ENCODE measurements around the gene EMD. TPM values are rescaled to one million over a fixed set of nuclear protein-coding genes. Genes with fewer than 3 reads are reported as not detected.

The EMD gene
- total and polyA plus RNA-seq, 10 of the 15 experiments (the other 5 are each of a cell fraction or from before 2014, with no cell fraction given): 0.76 to 100 (median 43.2) TPM

DNA sequence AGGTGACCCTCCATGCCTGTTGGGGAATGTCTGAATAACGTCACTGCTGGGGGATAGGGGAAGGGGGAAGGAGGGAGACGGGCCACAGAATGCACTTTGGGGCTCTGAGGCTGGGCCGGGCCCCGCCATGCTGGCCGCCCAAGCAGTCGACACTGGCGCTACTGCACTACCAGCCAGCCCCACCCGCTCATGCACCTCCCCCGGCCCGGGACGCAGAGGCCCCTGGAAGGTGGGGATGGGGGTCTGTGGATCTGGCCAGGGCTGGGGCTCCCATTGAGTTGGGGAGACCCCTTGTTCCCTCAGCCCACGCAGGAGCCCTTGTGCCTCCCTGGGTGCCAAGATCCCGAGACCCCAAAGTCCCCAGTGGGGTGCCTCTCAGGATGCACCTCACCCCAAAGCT is 22.5 kb upstream of the EMD start:
- SMC1A ChIA-PET (ENCODE audit: uncharacterized antibody, unreplicated experiment): no interaction called here
- RAD21 ChIA-PET (ENCODE audit: unreplicated experiment): no interaction called here
- no peak overlapping the region for H3K4me2 ChIP-seq (ENCODE audit: control insufficient read depth, insufficient read depth)
- no peak overlapping the region for H3K9ac ChIP-seq (ENCODE audit: control insufficient read depth, insufficient read depth, low read length)
- no peak for FAIRE-seq
- no peaks in the 10 kb centered on the region for H3K27me3 ChIP-seq (replicated peaks in 1 of 2; ENCODE audit: control insufficient read depth in 2 of 2, insufficient read depth in 2 of 2, low read length in 1 of 2)
- no peaks in the 10 kb centered on the region for H3K4me1 ChIP-seq (ENCODE audit: control insufficient read depth, insufficient read depth, low read length)
- H3K9me3 ChIP-seq (replicated peaks; ENCODE audit: control insufficient read depth, insufficient read depth, low read length): no peaks in the 10 kb centered on the region; the same call in 2 of the 3 replicates
- TF ChIP-seq POLR2AphosphoS5 (IDR thresholded peaks at IDR 0.05; ENCODE audit: low read length): 0 out of 2 replicates have a peak, but pooled peaks have one; percentile 5
- TF ChIP-seq, protein P1, sequence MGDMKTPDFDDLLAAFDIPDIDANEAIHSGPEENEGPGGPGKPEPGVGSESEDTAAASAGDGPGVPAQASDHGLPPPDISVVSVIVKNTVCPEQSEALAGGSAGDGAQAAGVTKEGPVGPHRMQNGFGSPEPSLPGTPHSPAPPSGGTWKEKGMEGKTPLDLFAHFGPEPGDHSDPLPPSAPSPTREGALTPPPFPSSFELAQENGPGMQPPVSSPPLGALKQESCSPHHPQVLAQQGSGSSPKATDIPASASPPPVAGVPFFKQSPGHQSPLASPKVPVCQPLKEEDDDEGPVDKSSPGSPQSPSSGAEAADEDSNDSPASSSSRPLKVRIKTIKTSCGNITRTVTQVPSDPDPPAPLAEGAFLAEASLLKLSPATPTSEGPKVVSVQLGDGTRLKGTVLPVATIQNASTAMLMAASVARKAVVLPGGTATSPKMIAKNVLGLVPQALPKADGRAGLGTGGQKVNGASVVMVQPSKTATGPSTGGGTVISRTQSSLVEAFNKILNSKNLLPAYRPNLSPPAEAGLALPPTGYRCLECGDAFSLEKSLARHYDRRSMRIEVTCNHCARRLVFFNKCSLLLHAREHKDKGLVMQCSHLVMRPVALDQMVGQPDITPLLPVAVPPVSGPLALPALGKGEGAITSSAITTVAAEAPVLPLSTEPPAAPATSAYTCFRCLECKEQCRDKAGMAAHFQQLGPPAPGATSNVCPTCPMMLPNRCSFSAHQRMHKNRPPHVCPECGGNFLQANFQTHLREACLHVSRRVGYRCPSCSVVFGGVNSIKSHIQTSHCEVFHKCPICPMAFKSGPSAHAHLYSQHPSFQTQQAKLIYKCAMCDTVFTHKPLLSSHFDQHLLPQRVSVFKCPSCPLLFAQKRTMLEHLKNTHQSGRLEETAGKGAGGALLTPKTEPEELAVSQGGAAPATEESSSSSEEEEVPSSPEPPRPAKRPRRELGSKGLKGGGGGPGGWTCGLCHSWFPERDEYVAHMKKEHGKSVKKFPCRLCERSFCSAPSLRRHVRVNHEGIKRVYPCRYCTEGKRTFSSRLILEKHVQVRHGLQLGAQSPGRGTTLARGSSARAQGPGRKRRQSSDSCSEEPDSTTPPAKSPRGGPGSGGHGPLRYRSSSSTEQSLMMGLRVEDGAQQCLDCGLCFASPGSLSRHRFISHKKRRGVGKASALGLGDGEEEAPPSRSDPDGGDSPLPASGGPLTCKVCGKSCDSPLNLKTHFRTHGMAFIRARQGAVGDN (IDR thresholded peaks at IDR 0.05): no peak
- no peak overlapping the region for H3K27ac ChIP-seq (ENCODE audit: control insufficient read depth, insufficient read depth)
- POLR2A ChIA-PET: no interaction called here
- CTCF ChIA-PET: no interaction called here
- no peak for DNase-seq (ENCODE audit: low read depth, low spot score)
- ATAC-seq: no peak
- H3K36me3 ChIP-seq (ENCODE audit: control insufficient read depth in 2 of 2, insufficient read depth in 2 of 2, low read length in 1 of 2): peaks cover 0 to 56% of the 10 kb centered on the region in 2 experiments; a peak in 2 of 4 replicates
- no peaks in the 10 kb centered on the region for H3K79me2 ChIP-seq (ENCODE audit: control insufficient read depth, insufficient read depth, low read length)
- 73% methylated on average over 10 of the region's 13 CpGs for WGBS (ENCODE audit: insufficient coverage, insufficient replicate concordance, low lambda C conversion rate, missing lambda C conversion rate)
- intact Hi-C loops (cut with micrococcal nuclease; ENCODE audit: unreplicated experiment): no loop called here
- in situ Hi-C loops (cut with MboI): no loop called here
- no peaks in the 10 kb centered on the region for H4K20me1 ChIP-seq (ENCODE audit: control insufficient read depth, insufficient read depth)
- no TSS peak for BruUV-seq (replicated peaks)
- H2AFZ ChIP-seq (ENCODE audit: control insufficient read depth, low read depth, low read length): no peak overlapping the region
- no peak overlapping the region for H3K4me3 ChIP-seq

DNA sequence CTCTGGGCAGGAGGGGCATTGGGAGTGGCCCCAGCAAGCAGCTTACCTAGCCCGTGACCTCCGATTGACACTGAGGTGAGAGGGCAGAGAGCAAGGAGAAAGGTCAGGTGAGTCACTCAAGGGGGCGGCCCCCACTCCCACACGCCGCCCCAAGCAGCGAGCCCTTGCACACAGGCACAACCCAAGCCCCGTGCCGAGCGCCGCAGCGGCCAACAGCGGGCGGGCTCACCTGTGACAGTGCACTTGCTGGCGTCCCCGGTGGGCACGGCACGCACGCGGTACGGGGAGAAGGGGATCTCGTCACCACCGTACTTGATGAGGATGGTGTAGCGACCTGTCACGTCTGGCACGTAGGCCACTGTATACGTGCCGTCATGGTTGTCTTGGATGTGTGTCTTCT is 21.9 kb upstream of the EMD start:
- ChIA-PET CTCF (no interaction called here), RAD21 (ENCODE audit: unreplicated experiment) (no interaction called here), POLR2A (no interaction called here), SMC1A (ENCODE audit: uncharacterized antibody, unreplicated experiment) (no interaction called here)
- ATAC-seq: no peak
- no TSS peak for BruUV-seq (replicated peaks)
- 93% methylated on average over 23 of the region's 27 CpGs for WGBS (ENCODE audit: insufficient coverage, insufficient replicate concordance, low lambda C conversion rate, missing lambda C conversion rate)
- in situ Hi-C loops (cut with MboI) (no loop called here), intact Hi-C loops (cut with micrococcal nuclease; ENCODE audit: unreplicated experiment) (no loop called here)
- TF ChIP-seq SREBF1 (IDR thresholded peaks at IDR 0.05; ENCODE audit: low read length): no peak
- no peak for TF ChIP-seq NFXL1 (IDR thresholded peaks at IDR 0.05; ENCODE audit: borderline replicate concordance)
- TF ChIP-seq RAD51 (IDR thresholded peaks at IDR 0.05): no peak
- no peak for TF ChIP-seq MYC (IDR thresholded peaks at IDR 0.05; ENCODE audit: insufficient read depth, insufficient read length, insufficient replicate concordance, low read length, severe bottlenecking)
- Histone ChIP-seq H3K4me2 (ENCODE audit: control insufficient read depth, insufficient read depth) (no peak overlapping the region), H3K4me1 (ENCODE audit: control insufficient read depth, insufficient read depth, low read length) (no peaks in the 10 kb centered on the region), H3K9me3 (replicated peaks; ENCODE audit: control insufficient read depth, insufficient read depth, low read length) (no peaks in the 10 kb centered on the region; the same call in 2 of the 3 replicates), H2AFZ (ENCODE audit: control insufficient read depth, low read depth, low read length) (no peak overlapping the region), H4K20me1 (ENCODE audit: control insufficient read depth, insufficient read depth) (no peaks in the 10 kb centered on the region), H3K4me3 (no peak overlapping the region), H3K27ac (ENCODE audit: control insufficient read depth, insufficient read depth) (no peak overlapping the region), H3K79me2 (ENCODE audit: control insufficient read depth, insufficient read depth, low read length) (no peaks in the 10 kb centered on the region), H3K27me3 (replicated peaks in 1 of 2; ENCODE audit: control insufficient read depth in 2 of 2, insufficient read depth in 2 of 2, low read length in 1 of 2) (no peaks in the 10 kb centered on the region), H3K9ac (ENCODE audit: control insufficient read depth, insufficient read depth, low read length) (no peak overlapping the region), H3K36me3 (ENCODE audit: control insufficient read depth in 2 of 2, insufficient read depth in 2 of 2, low read length in 1 of 2) (peaks cover 0 to 54% of the 10 kb centered on the region in 2 experiments; a peak in 2 of 4 replicates)
- DNase-seq (ENCODE audit: low read depth, low spot score): no peak
- FAIRE-seq: no peak
